HUDEP-2 (cell line): ENCODE data around the gene VAMP8.
"Not testable (repeated sequence)": the region's sequence is repeated elsewhere in the genome, so short reads cannot be mapped to it uniquely, and the experiment has no call there.

Source experiments
- DNase-seq, 76 experiments: peaks; one replicate each; lab custom pipeline; 2025; ENCODE audit not compliant: unreplicated experiment in 76 of 76; lab: John Stamatoyannopoulos, UW

The VAMP8 gene

GRCh38 chr2:85545780-85546240 lies 31.6 kb upstream of the VAMP8 start:
- DNase-seq: peak in 9 of 76 experiments; percentile 28 to 65 (median 50)

- peak in 4 of 76 experiments; percentile 20 to 46 (median 36) for DNase-seq
Measured at GRCh38 chr2:85547089-85547858, 30.1 kb upstream of the VAMP8 start.

- no peak for DNase-seq
Measured at GRCh38 chr2:85547859-85548607, 29.4 kb upstream of the VAMP8 start.

- DNase-seq: no peak
Measured at GRCh38 chr2:85548608-85548900, 28.8 kb upstream of the VAMP8 start.

GRCh38 chr2:85549095-85549494 lies 28.3 kb upstream of the VAMP8 start:
- no peak for DNase-seq

GRCh38 chr2:85549826-85550225 lies 27.6 kb upstream of the VAMP8 start:
- no peak for DNase-seq

GRCh38 chr2:85550486-85550885 lies 26.9 kb upstream of the VAMP8 start:
- no peak for DNase-seq

GRCh38 chr2:85551698-85552678 lies 25.4 kb upstream of the VAMP8 start:
- peak in 72 of 76 experiments; percentile 17 to 85 (median 63) for DNase-seq

GRCh38 chr2:85553184-85553583 lies 24.2 kb upstream of the VAMP8 start:
- DNase-seq: no peak

- no peak for DNase-seq
Measured at GRCh38 chr2:85554980-85555612, 22.3 kb upstream of the VAMP8 start.

- DNase-seq: no peak
Measured at GRCh38 chr2:85557130-85557529, 20.3 kb upstream of the VAMP8 start.

- no peak for DNase-seq
Measured at GRCh38 chr2:85558160-85558559, 19.2 kb upstream of the VAMP8 start.

GRCh38 chr2:85560403-85560726 lies 17.0 kb upstream of the VAMP8 start:
- DNase-seq: not testable (repeated sequence)

- no peak for DNase-seq
Measured at GRCh38 chr2:85560812-85561279, 16.5 kb upstream of the VAMP8 start.

GRCh38 chr2:85561280-85562212 lies 15.8 kb upstream of the VAMP8 start, which contains the start of gene GGCX:
Gene GGCX, minus strand, starts transcription at chr2:85561493. Its CDS starts 65 bp downstream, at chr2:85561428.
- DNase-seq: peak in 75 of 76 experiments; percentile 12 to 95 (median 87)

GRCh38 chr2:85564144-85564563 lies 13.2 kb upstream of the VAMP8 start:
- DNase-seq: peak in 1 of 76 experiments; percentile 7

- DNase-seq: no peak
Measured at GRCh38 chr2:85566265-85566664, 11.1 kb upstream of the VAMP8 start.

- no peak for DNase-seq
Measured at GRCh38 chr2:85575739-85576138, 1.6 kb upstream of the VAMP8 start.

GRCh38 chr2:85577063-85577385 lies 362 bp upstream of the VAMP8 start:
- no peak for DNase-seq
